ENCODE data around the gene ARHGDIG.

- TF ChIP-seq ZNF274 (IDR thresholded peaks at IDR 0.05; ENCODE audit: low read depth, low read length) (no peak), SUZ12 (IDR thresholded peaks at IDR 0.05; ENCODE audit: extremely low read depth, insufficient read depth, insufficient read length) (no peak), YY1 (IDR thresholded peaks at IDR 0.05; ENCODE audit: insufficient read depth, insufficient read length) (no peak)
These were observed at the start of gene ARHGDIG for GRCh38 chr16:280552-280951.
